ENCODE measurements around the gene CCL20. TPM values are rescaled to one million over a fixed set of nuclear protein-coding genes. Genes with fewer than 3 reads are reported as not detected.

The CCL20 gene
- polyA plus RNA-seq, 1 donor from 2014 or later, result not detected

- H3K9ac ChIP-seq (ENCODE audit: low read length), result no peak overlapping the region
- peak; percentile 100 for TF ChIP-seq SMC3 (conservative IDR thresholded peaks at IDR 0.05; ENCODE audit: poor library complexity)
- no peak for TF ChIP-seq EZH2 (IDR thresholded peaks at IDR 0.05; ENCODE audit: borderline replicate concordance, insufficient read depth, low read length, poor library complexity, severe bottlenecking)
- peak; percentile 99 for TF ChIP-seq RAD21 (conservative IDR thresholded peaks at IDR 0.05)
- peak; percentile 96 for TF ChIP-seq CTCF (IDR thresholded peaks at IDR 0.05; ENCODE audit: poor library complexity, severe bottlenecking)
- H3K27ac ChIP-seq (ENCODE audit: low read length), result no peak overlapping the region
- no peak overlapping the region for H3K4me2 ChIP-seq (ENCODE audit: low read length)
- H3K4me3 ChIP-seq (ENCODE audit: low read length), result no peak overlapping the region
- no peaks in the 10 kb centered on the region for H3K27me3 ChIP-seq (ENCODE audit: insufficient read depth, low read depth, low read length)
- H2AFZ ChIP-seq (ENCODE audit: low read depth, low read length), result no peak overlapping the region
- no peaks in the 10 kb centered on the region for H4K20me1 ChIP-seq (ENCODE audit: insufficient read depth)
- no peaks in the 10 kb centered on the region for H3K9me2 ChIP-seq (ENCODE audit: insufficient read depth, low read length)
- H3K9me3 ChIP-seq (ENCODE audit: low read length), result no peaks in the 10 kb centered on the region
- no peaks in the 10 kb centered on the region for H3K36me3 ChIP-seq (ENCODE audit: insufficient read depth, low read length)
- no peaks in the 10 kb centered on the region for H3K79me2 ChIP-seq (replicated peaks; ENCODE audit: insufficient read depth, low read length)
- peaks cover 4% of the 10 kb centered on the region for H3F3A ChIP-seq (ENCODE audit: insufficient read depth, low read length, poor library complexity, severe bottlenecking)
Measured at GRCh38 chr2:227766373-227766883, 47.2 kb upstream of the CCL20 start.

- no peaks in the 10 kb centered on the region for H3K9me3 ChIP-seq (ENCODE audit: low read length)
- no peak overlapping the region for H3K9ac ChIP-seq (ENCODE audit: low read length)
- no peak overlapping the region for H3K27ac ChIP-seq (ENCODE audit: low read length)
- H3K79me2 ChIP-seq (replicated peaks; ENCODE audit: insufficient read depth, low read length), result no peaks in the 10 kb centered on the region
- H3F3A ChIP-seq (ENCODE audit: insufficient read depth, low read length, poor library complexity, severe bottlenecking), result peaks cover 4% of the 10 kb centered on the region
- TF ChIP-seq REST (IDR thresholded peaks at IDR 0.05; ENCODE audit: borderline replicate concordance), result no peak
- no peak for TF ChIP-seq SMC3 (conservative IDR thresholded peaks at IDR 0.05; ENCODE audit: poor library complexity)
- TF ChIP-seq MXI1 (conservative IDR thresholded peaks at IDR 0.05; ENCODE audit: poor library complexity, severe bottlenecking), result no peak
- no peak for TF ChIP-seq EP300 (conservative IDR thresholded peaks at IDR 0.05; ENCODE audit: poor library complexity, severe bottlenecking)
- no peaks in the 10 kb centered on the region for H3K36me3 ChIP-seq (ENCODE audit: insufficient read depth, low read length)
- no peaks in the 10 kb centered on the region for H3K9me2 ChIP-seq (ENCODE audit: insufficient read depth, low read length)
- no peaks in the 10 kb centered on the region for H4K20me1 ChIP-seq (ENCODE audit: insufficient read depth)
- H3K27me3 ChIP-seq (ENCODE audit: insufficient read depth, low read depth, low read length), result no peaks in the 10 kb centered on the region
- no peak overlapping the region for H3K4me3 ChIP-seq (ENCODE audit: low read length)
- H2AFZ ChIP-seq (ENCODE audit: low read depth, low read length), result no peak overlapping the region
- no peak overlapping the region for H3K4me2 ChIP-seq (ENCODE audit: low read length)
Measured at GRCh38 chr2:227767830-227768229, 45.8 kb upstream of the CCL20 start.

- TF ChIP-seq TAF1 (IDR thresholded peaks at IDR 0.05; ENCODE audit: low read depth) (no peak), RAD21 (conservative IDR thresholded peaks at IDR 0.05) (no peak), MXI1 (conservative IDR thresholded peaks at IDR 0.05; ENCODE audit: poor library complexity, severe bottlenecking) (no peak), EP300 (conservative IDR thresholded peaks at IDR 0.05; ENCODE audit: poor library complexity, severe bottlenecking) (no peak), SMC3 (conservative IDR thresholded peaks at IDR 0.05; ENCODE audit: poor library complexity) (no peak), CTCF (IDR thresholded peaks at IDR 0.05; ENCODE audit: poor library complexity, severe bottlenecking) (no peak), POLR2AphosphoS5 (IDR thresholded peaks at IDR 0.05) (no peak), EZH2 (IDR thresholded peaks at IDR 0.05; ENCODE audit: borderline replicate concordance, insufficient read depth, low read length, poor library complexity, severe bottlenecking) (no peak), REST (IDR thresholded peaks at IDR 0.05; ENCODE audit: borderline replicate concordance) (no peak)
- Histone ChIP-seq H3K27me3 (ENCODE audit: insufficient read depth, low read depth, low read length) (no peaks in the 10 kb centered on the region), H4K20me1 (ENCODE audit: insufficient read depth) (no peaks in the 10 kb centered on the region), H3K4me2 (ENCODE audit: low read length) (no peak overlapping the region), H3K79me2 (replicated peaks; ENCODE audit: insufficient read depth, low read length) (no peaks in the 10 kb centered on the region), H3K36me3 (ENCODE audit: insufficient read depth, low read length) (no peaks in the 10 kb centered on the region), H3F3A (ENCODE audit: insufficient read depth, low read length, poor library complexity, severe bottlenecking) (no peaks in the 10 kb centered on the region), H2AFZ (ENCODE audit: low read depth, low read length) (no peak overlapping the region), H3K27ac (ENCODE audit: low read length) (no peak overlapping the region), H3K4me3 (ENCODE audit: low read length) (no peak overlapping the region), H3K9me2 (ENCODE audit: insufficient read depth, low read length) (no peaks in the 10 kb centered on the region), H3K9me3 (ENCODE audit: low read length) (no peaks in the 10 kb centered on the region), H3K9ac (ENCODE audit: low read length) (no peak overlapping the region)
Measured at GRCh38 chr2:227772197-227772661, 41.4 kb upstream of the CCL20 start.
